Measurements from ENCODE around the gene METAP2.

METAP2 gene

DNA sequence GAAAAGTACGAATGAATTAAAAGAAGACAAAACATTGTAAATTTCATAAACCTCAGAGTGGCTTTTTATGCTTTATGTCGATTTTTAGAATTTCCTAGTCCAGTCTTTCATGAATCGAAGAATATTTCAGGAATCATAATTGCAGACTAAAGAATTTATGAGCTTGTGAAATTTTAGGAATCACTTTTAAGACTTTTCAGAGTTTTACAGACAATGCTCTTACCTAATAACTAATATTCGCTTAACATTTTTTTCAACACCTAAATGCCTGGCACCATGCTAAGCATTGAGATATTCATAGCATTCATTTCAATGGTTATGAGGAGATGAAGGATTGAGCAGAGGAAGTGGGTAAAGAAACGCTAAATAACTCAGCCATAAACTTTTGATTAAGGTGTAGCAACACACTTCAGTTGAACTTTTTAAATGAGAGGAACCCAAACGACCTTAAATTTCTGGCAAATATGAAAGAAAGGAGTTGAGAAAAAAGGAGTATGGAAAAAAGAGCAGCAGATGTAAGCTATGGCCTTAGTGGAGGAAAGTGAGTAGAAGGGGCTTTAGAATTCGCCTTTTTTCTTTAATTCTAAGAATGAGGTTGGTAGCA lies 78.1 kb downstream of the METAP2 start:
- DNase-seq, result no peak

DNA sequence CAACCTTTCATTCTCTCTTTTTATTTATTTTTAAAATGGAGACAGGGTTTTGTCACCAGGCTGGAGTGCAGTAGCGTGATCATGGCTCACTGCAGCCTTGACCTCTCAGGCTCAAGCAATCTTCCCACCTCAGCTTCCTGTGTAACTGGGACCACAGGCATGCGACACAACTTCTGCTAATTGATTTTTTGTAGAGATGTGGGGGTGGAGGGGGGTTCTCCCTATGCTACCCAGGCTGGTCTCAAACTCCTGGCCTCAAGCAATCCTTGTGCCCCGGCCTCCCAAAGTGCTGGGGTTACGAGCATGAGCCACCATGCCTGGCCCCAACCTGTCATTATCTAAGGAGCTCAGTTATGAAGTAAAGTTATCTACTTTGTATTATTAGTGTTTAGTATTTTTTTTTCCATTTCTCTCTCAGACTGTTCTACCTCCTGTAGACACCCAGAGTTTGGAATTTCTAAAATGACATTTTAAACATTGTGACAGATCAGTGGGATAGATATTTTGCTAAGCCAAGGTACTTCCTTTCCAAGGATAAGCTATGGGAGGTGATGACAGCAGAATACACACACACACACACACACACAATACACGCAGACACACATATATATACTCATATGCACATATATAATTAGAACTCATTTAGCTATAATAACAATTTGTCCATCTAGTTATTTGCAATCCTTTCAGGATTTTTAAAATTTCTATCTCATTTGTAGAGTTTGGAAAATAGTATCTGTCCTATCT lies 79.4 kb downstream of the METAP2 start:
- no peak for DNase-seq

DNA sequence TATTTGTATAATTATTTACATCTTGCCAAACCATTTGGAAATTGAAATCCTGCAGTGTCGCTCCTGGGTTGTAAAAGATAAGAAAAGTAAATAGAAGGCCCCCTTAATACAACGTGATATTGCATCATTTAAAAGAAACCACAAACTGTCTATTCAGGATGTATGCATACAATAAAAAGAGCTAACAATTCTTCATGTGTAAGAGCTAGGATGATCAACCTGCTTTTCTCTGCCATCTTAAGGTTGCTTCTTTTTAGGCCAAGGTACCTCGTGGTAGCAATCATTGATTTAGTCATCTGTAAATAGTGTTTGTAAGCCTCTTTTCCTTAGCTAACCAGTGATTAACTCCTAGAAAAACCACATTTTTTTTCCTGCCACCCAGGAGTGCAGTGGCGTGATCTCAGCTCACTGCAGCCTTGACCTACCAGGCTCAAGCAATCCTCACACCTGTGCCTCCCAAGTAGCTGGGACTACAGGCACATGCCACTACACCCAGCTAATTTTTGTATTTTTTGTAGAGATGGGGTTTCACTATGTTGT lies 80.7 kb downstream of the METAP2 start:
- no peak for DNase-seq

DNA sequence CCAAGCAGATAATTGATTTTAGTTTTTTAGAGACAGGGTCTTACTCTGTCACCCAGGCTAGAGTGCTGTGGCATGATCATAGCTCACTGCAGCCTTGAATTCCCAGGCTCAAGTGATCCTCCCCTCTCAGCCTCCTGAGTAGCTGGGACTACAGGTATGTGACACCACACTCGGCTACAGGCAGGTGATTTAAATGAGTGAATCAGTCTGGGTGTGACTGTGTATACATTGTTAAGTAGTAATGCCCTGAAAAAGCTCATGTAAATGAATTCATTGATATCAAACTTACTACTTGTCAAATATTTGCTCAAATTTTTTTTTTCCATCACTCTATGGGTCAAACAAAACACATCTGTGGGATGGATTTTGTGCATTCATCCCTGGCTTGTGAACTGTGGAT lies 83.7 kb downstream of the METAP2 start:
- no peak for DNase-seq

Measured in hippocampal formation (tissue), 2 donors.